CD4-positive, alpha-beta T cell (primary cell): Measurements from ENCODE around the gene SOX8. TPM values are rescaled to one million over a fixed set of nuclear protein-coding genes. Genes with fewer than 3 reads are reported as not detected.
A peak's percentile ranks its signal among the peaks of the same experiment; 100 is the strongest.

ENCODE experiments used
- ATAC-seq: fragments of 200-7000 bp; cut with Tn5 transposase; one replicate; pipeline ENCODE4 v1.10.0; 2022; ENCODE audit warnings: mild to moderate bottlenecking; ENCODE audit not compliant: poor library complexity
- CTCF ChIA-PET: fragments of 350-600 bp; sonication (Branson Sonifier 250); formaldehyde crosslinking; loops from one replicate; lab custom pipeline; 2021; ENCODE audit warnings: antibody characterized with exemption, inconsistent platforms; lab: Charles Lee
- POLR2A ChIA-PET: fragments of 350-600 bp; sonication (Branson Sonifier 250); formaldehyde crosslinking; loops from one replicate; lab custom pipeline; 2021; ENCODE audit warnings: antibody characterized with exemption, inconsistent platforms; lab: Charles Lee
- DNase-seq, 14 experiments: peaks; one replicate each; pipeline ENCODE4 v3.0.0-alpha.2; 2013 to 2020; ENCODE audit warnings: mixed read lengths in 2 of 14
- H3K27ac ChIP-seq, 2 donors: one replicate each; pipeline versions ENCODE4 v1.5.1 to v1.7.0; 2013; ENCODE audit warnings: low read length in 2 of 2, low read depth in 1 of 2, mild to moderate bottlenecking in 1 of 2
- H3K27me3 ChIP-seq, 2 experiments: 1 replicate in 1 of 2; 2 replicates in 1 of 2; pipeline versions ENCODE4 v1.6.1 to v1.7.0; 2013; ENCODE audit warnings: low read length in 2 of 2, control low read depth in 1 of 2, mild to moderate bottlenecking in 1 of 2, moderate library complexity in 1 of 2; ENCODE audit not compliant: insufficient read depth in 2 of 2, control insufficient read depth in 1 of 2
- H3K36me3 ChIP-seq: one replicate; pipeline ENCODE4 v1.6.1; 2013; ENCODE audit warnings: low read length, control low read depth; ENCODE audit not compliant: insufficient read depth
- H3K4me1 ChIP-seq: one replicate; pipeline ENCODE4 v1.6.1; 2013; ENCODE audit warnings: low read length, control low read depth; ENCODE audit not compliant: insufficient read depth
- H3K4me3 ChIP-seq: one replicate; pipeline ENCODE4 v1.5.1; 2013; ENCODE audit warnings: mild to moderate bottlenecking, low read length, moderate library complexity
- H3K9me3 ChIP-seq, 2 experiments: 1 replicate in 1 of 2; 2 replicates in 1 of 2; pipeline versions ENCODE4 v1.6.1 to v1.7.0; 2013; ENCODE audit warnings: low read length in 2 of 2, mild to moderate bottlenecking in 2 of 2, control low read depth in 1 of 2, moderate library complexity in 1 of 2; ENCODE audit not compliant: control insufficient read depth in 1 of 2, insufficient read depth in 1 of 2
- H3K27ac Mint-ChIP-seq: one replicate; pipeline ENCODE4 v1.8.0; 2020; ENCODE audit warnings: mixed read lengths
- H3K27me3 Mint-ChIP-seq: one replicate; pipeline ENCODE4 v1.8.0; 2021; ENCODE audit warnings: mixed read lengths
- H3K36me3 Mint-ChIP-seq: one replicate; pipeline ENCODE4 v1.8.0; 2021; ENCODE audit warnings: low read depth, mixed read lengths
- H3K4me1 Mint-ChIP-seq: one replicate; pipeline ENCODE4 v1.8.0; 2021; ENCODE audit warnings: low read depth, mixed read lengths
- H3K4me3 Mint-ChIP-seq: one replicate; pipeline ENCODE4 v1.8.0; 2020; ENCODE audit warnings: mild to moderate bottlenecking, mixed read lengths
- H3K9me3 Mint-ChIP-seq: one replicate; pipeline ENCODE4 v1.8.0; 2020; ENCODE audit warnings: mixed read lengths
- intact Hi-C, 2 experiments: fragments of 100-400 bp; cut with DNase I in 1 of 2; cut with micrococcal nuclease in 1 of 2; formaldehyde crosslinking; loops; one replicate each; pipeline versions ENCODE4 v1.15.1 to v1.9.0; 2023 to 2025; cut with DNase I, micrococcal nuclease
- total RNA-seq, 174 experiments: library from RNA in 2 of 174; stranded (reverse) in 2 of 174; gene quantifications; one replicate each; pipeline ENCODE4 v1.2.3 and lab custom pipeline; 2021 to 2026
- TF ChIP-seq, protein P1 (sequence below): fragments of 200-600 bp; IDR thresholded peaks from one replicate; pipeline ENCODE4 v1.8.0; 2022; ENCODE audit warnings: antibody characterized with exemption, mild to moderate bottlenecking

SOX8 gene
- total RNA-seq, 2 experiments from 2014 or later: 1.4 to 2.3 TPM

DNA sequence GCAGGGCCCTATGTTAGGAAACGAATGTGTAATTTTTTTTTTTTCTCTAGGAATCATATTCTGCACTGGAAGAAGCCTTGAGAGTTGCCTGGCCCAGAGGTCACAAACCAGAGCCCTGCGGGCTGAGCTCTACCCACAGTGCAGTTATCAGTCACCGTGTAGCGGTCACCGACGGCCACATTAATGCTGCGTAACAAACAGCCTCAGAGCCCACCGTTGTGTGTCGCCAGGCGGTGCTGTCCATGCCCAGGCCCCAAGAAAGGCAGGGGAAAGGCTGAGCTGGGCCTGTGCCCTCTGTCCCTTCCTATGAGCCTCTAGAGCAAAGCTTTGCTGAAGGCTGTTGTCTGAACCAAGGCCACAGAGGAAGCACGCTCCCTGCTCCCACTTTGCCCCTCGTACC is 6.3 kb upstream of the SOX8 start:
- ChIA-PET POLR2A (no interaction called here), CTCF (no interaction called here)
- TF ChIP-seq, protein P1, sequence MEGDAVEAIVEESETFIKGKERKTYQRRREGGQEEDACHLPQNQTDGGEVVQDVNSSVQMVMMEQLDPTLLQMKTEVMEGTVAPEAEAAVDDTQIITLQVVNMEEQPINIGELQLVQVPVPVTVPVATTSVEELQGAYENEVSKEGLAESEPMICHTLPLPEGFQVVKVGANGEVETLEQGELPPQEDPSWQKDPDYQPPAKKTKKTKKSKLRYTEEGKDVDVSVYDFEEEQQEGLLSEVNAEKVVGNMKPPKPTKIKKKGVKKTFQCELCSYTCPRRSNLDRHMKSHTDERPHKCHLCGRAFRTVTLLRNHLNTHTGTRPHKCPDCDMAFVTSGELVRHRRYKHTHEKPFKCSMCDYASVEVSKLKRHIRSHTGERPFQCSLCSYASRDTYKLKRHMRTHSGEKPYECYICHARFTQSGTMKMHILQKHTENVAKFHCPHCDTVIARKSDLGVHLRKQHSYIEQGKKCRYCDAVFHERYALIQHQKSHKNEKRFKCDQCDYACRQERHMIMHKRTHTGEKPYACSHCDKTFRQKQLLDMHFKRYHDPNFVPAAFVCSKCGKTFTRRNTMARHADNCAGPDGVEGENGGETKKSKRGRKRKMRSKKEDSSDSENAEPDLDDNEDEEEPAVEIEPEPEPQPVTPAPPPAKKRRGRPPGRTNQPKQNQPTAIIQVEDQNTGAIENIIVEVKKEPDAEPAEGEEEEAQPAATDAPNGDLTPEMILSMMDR: no peak
- H3K9me3 Mint-ChIP-seq: no peaks in the 10 kb centered on the region
- no peaks in the 10 kb centered on the region for H3K9me3 ChIP-seq
- H3K36me3 ChIP-seq: no peaks in the 10 kb centered on the region
- no peaks in the 10 kb centered on the region for H3K27me3 Mint-ChIP-seq
- H3K4me1 Mint-ChIP-seq: peaks cover 18% of the 10 kb centered on the region
- peaks cover 0 to 6% of the 10 kb centered on the region in 2 experiments for H3K27me3 ChIP-seq
- intact Hi-C loops: no loop called here
- peaks cover 33% of the 10 kb centered on the region for H3K4me1 ChIP-seq
- H3K27ac ChIP-seq: no peak overlapping the region
- no peaks in the 10 kb centered on the region for H3K36me3 Mint-ChIP-seq
- H3K4me3 ChIP-seq: no peak overlapping the region
- H3K27ac Mint-ChIP-seq: no peak overlapping the region
- DNase-seq: no peak
- ATAC-seq: no peak
- peak overlapping the region; percentile 7 for H3K4me3 Mint-ChIP-seq

DNA sequence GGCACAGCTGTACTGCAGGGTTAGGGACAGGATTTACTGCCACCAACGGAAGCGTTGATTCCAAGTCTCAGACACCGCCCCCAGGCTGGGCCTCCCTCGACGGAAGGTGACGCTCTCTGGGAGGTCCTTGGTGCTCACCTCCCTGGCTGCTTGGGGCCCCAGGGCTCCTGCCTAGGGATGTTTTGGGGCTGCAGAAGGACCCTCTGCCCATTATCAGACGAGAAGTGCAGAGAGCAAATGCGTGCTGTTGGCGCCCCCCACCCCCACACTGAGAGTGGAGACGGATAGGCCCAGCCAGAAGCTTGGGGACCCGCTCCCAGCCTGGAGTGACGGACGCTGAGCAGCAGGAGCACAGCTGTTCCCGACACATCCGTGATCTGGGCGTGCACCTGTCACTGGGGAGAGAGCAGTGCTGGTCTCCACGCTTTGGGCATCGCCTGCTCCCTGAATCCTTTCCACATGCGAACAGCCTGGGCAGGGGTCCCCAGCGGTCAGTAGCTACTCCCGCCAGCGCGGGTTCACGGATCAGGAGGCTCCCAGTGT is 5.1 kb upstream of the SOX8 start:
- POLR2A ChIA-PET: no interaction called here
- ATAC-seq (peak; percentile 81), DNase-seq (peak in 9 of 14 experiments; percentile 28 to 64 (median 42))
- Mint-ChIP-seq H3K4me3 (peak overlapping the region; percentile 79), H3K27ac (no peak overlapping the region), H3K9me3 (no peaks in the 10 kb centered on the region), H3K36me3 (no peaks in the 10 kb centered on the region), H3K4me1 (peaks cover 17% of the 10 kb centered on the region), H3K27me3 (no peaks in the 10 kb centered on the region)
- Histone ChIP-seq H3K36me3 (no peaks in the 10 kb centered on the region), H3K4me3 (no peak overlapping the region), H3K9me3 (no peaks in the 10 kb centered on the region), H3K27me3 (peaks cover 0 to 6% of the 10 kb centered on the region in 2 experiments), H3K4me1 (peaks cover 36% of the 10 kb centered on the region), H3K27ac (peak overlapping the region in 1 of 2 donors; percentile 7)
- CTCF ChIA-PET: no interaction called here
- TF ChIP-seq, protein P1: no peak
- intact Hi-C loops: no loop called here

DNA sequence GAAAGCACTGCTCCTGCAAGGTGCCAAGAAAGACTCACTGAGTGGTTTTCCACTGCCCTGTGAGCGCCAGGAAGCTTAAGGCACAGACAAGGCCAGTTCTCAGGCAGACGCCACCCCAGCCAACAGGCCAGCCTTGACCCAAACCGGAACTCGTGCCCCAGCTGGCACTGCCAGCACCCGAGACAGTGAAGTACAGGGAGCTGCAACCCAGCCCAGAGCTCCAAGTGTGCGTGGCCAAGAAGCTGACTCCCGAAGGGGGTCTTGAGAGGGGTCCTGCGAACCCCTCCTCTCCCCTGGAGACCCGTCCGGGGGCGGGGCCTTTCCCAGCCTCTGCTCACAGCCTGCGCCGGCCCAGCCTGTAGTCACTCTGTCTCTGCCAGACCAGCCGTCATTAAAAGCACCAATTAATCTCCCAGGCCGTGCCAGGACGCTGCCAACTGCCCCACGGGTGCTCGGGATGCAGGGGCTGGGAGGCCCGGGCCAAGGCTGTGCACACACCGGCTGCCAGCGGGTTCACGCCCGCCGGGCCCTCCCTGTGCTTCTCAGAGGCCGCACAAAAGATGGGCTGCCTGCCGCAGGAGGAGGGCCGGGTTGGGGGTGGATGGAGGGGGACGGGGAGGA is 4.4 kb upstream of the SOX8 start:
- Mint-ChIP-seq H3K27me3 (no peaks in the 10 kb centered on the region), H3K9me3 (no peaks in the 10 kb centered on the region), H3K4me3 (peak overlapping the region; percentile 38), H3K4me1 (peaks cover 11% of the 10 kb centered on the region), H3K27ac (no peak overlapping the region), H3K36me3 (no peaks in the 10 kb centered on the region)
- Histone ChIP-seq H3K9me3 (no peaks in the 10 kb centered on the region), H3K4me1 (peaks cover 36% of the 10 kb centered on the region), H3K4me3 (no peak overlapping the region), H3K27ac (no peak overlapping the region), H3K36me3 (no peaks in the 10 kb centered on the region), H3K27me3 (peaks cover 0 to 6% of the 10 kb centered on the region in 2 experiments)
- TF ChIP-seq, protein P1: no peak
- ChIA-PET CTCF (no interaction called here), POLR2A (no interaction called here)
- DNase-seq: peak in 1 of 14 experiments; percentile 24
- intact Hi-C loops: no loop called here
- ATAC-seq: no peak
